Endothelial cell of umbilical vein (primary cell): ENCODE data around the gene NLGN1. TPM values are rescaled to one million over a fixed set of nuclear protein-coding genes. Genes with fewer than 3 reads are reported as not detected.

Experiments used
- BruUV-seq: library from RNA; stranded (reverse); fragments of 400-500 nt; replicated peaks from 2 replicates; lab custom pipeline; 2021; lab: Mats Ljungman, UMichigan
- CTCF ChIA-PET: fragments of 300-600, 350-600 bp; sonication (Branson Sonifier 250); formaldehyde crosslinking; loops from one replicate; lab custom pipeline; 2021; ENCODE audit warnings: antibody characterized with exemption, inconsistent platforms; lab: Charles Lee
- POLR2A ChIA-PET: fragments of 300-600, 350-600 bp; sonication (Branson Sonifier 250); formaldehyde crosslinking; loops from one replicate; lab custom pipeline; 2021; ENCODE audit warnings: antibody characterized with exemption, inconsistent platforms; lab: Charles Lee
- DNase-seq: peaks from one replicate; pipeline ENCODE4 v3.0.0-alpha.2; 2011; ENCODE audit warnings: low read depth, low spot score
- FAIRE-seq: peaks from 2 replicates; lab custom pipeline; 2011; peaks lifted over from hg19 to GRCh38; lab: Jason Lieb, UNC
- H2AFZ ChIP-seq: 2 replicates; pipeline ENCODE4 v1.6.0; 2012; ENCODE audit warnings: low read depth, low read length, control low read depth, inconsistent platforms
- H3K27ac ChIP-seq: 2 replicates; pipeline ENCODE4 v1.5.1; 2011; ENCODE audit warnings: low read depth, mild to moderate bottlenecking, control low read depth, low read length, moderate library complexity; ENCODE audit not compliant: insufficient read depth
- H3K27me3 ChIP-seq, 2 experiments: 2 replicates each; pipeline versions ENCODE4 v1.6.0 to v1.6.1; 2011; ENCODE audit warnings: low read length in 2 of 2, mixed read lengths in 1 of 2; ENCODE audit not compliant: control insufficient read depth in 2 of 2, insufficient read depth in 2 of 2
- H3K36me3 ChIP-seq, 2 experiments: 2 replicates in 1 of 2; 3 replicates in 1 of 2; pipeline ENCODE4 v1.5.1; 2011; ENCODE audit warnings: low read length in 2 of 2, mild to moderate bottlenecking in 1 of 2, moderate library complexity in 1 of 2; ENCODE audit not compliant: control insufficient read depth in 2 of 2, insufficient read depth in 2 of 2; ENCODE audit errors: extremely low read depth in 1 of 2
- H3K4me1 ChIP-seq: 3 replicates; pipeline ENCODE4 v1.5.1; 2011; ENCODE audit warnings: mild to moderate bottlenecking, low read length; ENCODE audit not compliant: control insufficient read depth, insufficient read depth; ENCODE audit errors: extremely low read depth
- H3K4me2 ChIP-seq: 2 replicates; pipeline ENCODE4 v1.6.1; 2011; ENCODE audit warnings: low read length, control low read depth, mixed read lengths; ENCODE audit not compliant: insufficient read depth
- H3K4me3 ChIP-seq, 3 experiments: fragments of 200-600 bp in 1 of 3; sonication (generic), shearing (Covaris generic) in 1 of 3; replicated peaks in 1 of 3; 2 replicates each; pipeline ENCODE4 v1.5.1; 2011 to 2016; ENCODE audit warnings: control low read depth in 3 of 3, low read length in 3 of 3, mild to moderate bottlenecking in 2 of 3, inconsistent platforms in 1 of 3, low read depth in 1 of 3, moderate library complexity in 1 of 3; ENCODE audit not compliant: insufficient read depth in 1 of 3
- H3K79me2 ChIP-seq: 2 replicates; pipeline ENCODE4 v1.6.0; 2012; ENCODE audit warnings: low read length, inconsistent platforms; ENCODE audit not compliant: control insufficient read depth, insufficient read depth
- H3K9ac ChIP-seq: replicated peaks from 2 replicates; pipeline ENCODE3; 2011; ENCODE audit warnings: low read length, control low read depth; ENCODE audit not compliant: insufficient read depth; ENCODE audit errors: extremely low read depth
- H3K9me1 ChIP-seq: replicated peaks from 3 replicates; pipeline ENCODE4 v1.6.0; 2011; ENCODE audit warnings: mild to moderate bottlenecking, low read length; ENCODE audit not compliant: control insufficient read depth, insufficient read depth; ENCODE audit errors: extremely low read depth
- H3K9me3 ChIP-seq: replicated peaks from 2 replicates; pipeline ENCODE4 v1.5.1; 2012; ENCODE audit warnings: low read length, inconsistent platforms; ENCODE audit not compliant: control insufficient read depth, insufficient read depth
- H4K20me1 ChIP-seq: replicated peaks from 2 replicates; pipeline ENCODE3; 2011; ENCODE audit warnings: mild to moderate bottlenecking, low read length; ENCODE audit not compliant: control insufficient read depth, insufficient read depth; ENCODE audit errors: extremely low read depth
- CTCF ChIP-seq, 2 donors: IDR thresholded peaks; 1 replicate in 1 of 2; 2 replicates in 1 of 2; pipeline ENCODE4 v1.5.1; 2011; ENCODE audit warnings: low read length in 2 of 2, mild to moderate bottlenecking in 2 of 2, moderate library complexity in 2 of 2, control low read depth in 1 of 2, inconsistent platforms in 1 of 2, low read depth in 1 of 2; ENCODE audit not compliant: insufficient read depth in 1 of 2; ENCODE audit errors: extremely low read depth in 1 of 2
- EZH2 ChIP-seq: IDR thresholded peaks from 2 replicates; pipeline ENCODE4 v1.6.1; 2012; ENCODE audit warnings: borderline replicate concordance, low read depth, mild to moderate bottlenecking, moderate library complexity, low read length, inconsistent platforms; ENCODE audit not compliant: severe bottlenecking
- FOS ChIP-seq: IDR thresholded peaks from 2 replicates; pipeline ENCODE4 v1.6.1; 2011; ENCODE audit warnings: mild to moderate bottlenecking, low read length, moderate library complexity, borderline replicate concordance; ENCODE audit not compliant: insufficient read depth
- GATA2 ChIP-seq: IDR thresholded peaks from 2 replicates; pipeline ENCODE4 v1.7.0; 2011; ENCODE audit warnings: low read depth, mild to moderate bottlenecking, moderate library complexity, mixed read lengths, low read length; ENCODE audit not compliant: insufficient read length, insufficient read depth
- JUN ChIP-seq: IDR thresholded peaks from 2 replicates; pipeline ENCODE4 v1.6.1; 2011; ENCODE audit warnings: borderline replicate concordance, low read depth; ENCODE audit not compliant: insufficient read length, insufficient read depth
- MYC ChIP-seq: IDR thresholded peaks from one replicate; pipeline ENCODE4 v1.6.1; 2011; ENCODE audit warnings: mild to moderate bottlenecking, low read depth, low read length
- POLR2A ChIP-seq: IDR thresholded peaks from 2 replicates; pipeline ENCODE4 v1.6.1; 2012; ENCODE audit warnings: low read depth, mild to moderate bottlenecking, control low read depth, low read length
- POLR2AphosphoS5 ChIP-seq: IDR thresholded peaks from 2 replicates; pipeline ENCODE4 v1.6.1; 2012; ENCODE audit warnings: low read depth, mild to moderate bottlenecking, control low read depth, low read length, moderate library complexity; ENCODE audit not compliant: insufficient read depth
- dilution Hi-C: fragments of 300-500 bp; cut with MboI; formaldehyde crosslinking; loops from one replicate; pipeline ENCODE4 v1.15.0; 2019; ENCODE audit warnings: low sequenced_read_pairs; ENCODE audit not compliant: extremely low pct_ligation_motif_present
- intact Hi-C: fragments of 100-400 bp; cut with micrococcal nuclease; formaldehyde crosslinking; loops from one replicate; pipeline ENCODE4 v1.10.0; 2022
- polyA plus RNA-seq, 4 experiments: library from polyadenylated mRNA; depleted of rRNA in 3 of 4; stranded (reverse) in 3 of 4; unstranded in 1 of 4; fragments of >200 nt; gene quantifications; 2 replicates each; pipeline versions ENCODE4 v1.2.1 to v1.2.3, GENCODE V29; 2011 to 2012; ENCODE audit warnings: missing spikeins in 1 of 4
- total RNA-seq: library from RNA; stranded (reverse); gene quantifications from 2 replicates; pipeline ENCODE4 v1.2.3, GENCODE V29; 2021
- TF ChIP-seq, protein P1 (sequence below): IDR thresholded peaks from 2 replicates; pipeline ENCODE4 v1.6.1; 2011; ENCODE audit not compliant: insufficient read depth, insufficient read length

Gene NLGN1
- total and polyA plus RNA-seq, 2 donors (not counting 3 experiments of a cell fraction or from before 2014, with no cell fraction given): 7.9 to 16.3 TPM

GRCh38 chr3:173583496-173583895 is 186.0 kb downstream of the NLGN1 start:
- no peak overlapping the region for H3K27ac ChIP-seq
- no peaks in the 10 kb centered on the region for H4K20me1 ChIP-seq
- peaks cover 5% of the 10 kb centered on the region for H3K4me1 ChIP-seq
- H3K4me2 ChIP-seq: no peak overlapping the region
- H3K9me3 ChIP-seq: no peaks in the 10 kb centered on the region
- intact Hi-C loops: loop anchor here (10.0 kb wide), 3 partner anchors 511 to 1041 kb away; no protein-coding TSS in a partner anchor
- no TSS peak for BruUV-seq
- DNase-seq (peak; percentile 4), FAIRE-seq (no peak)
- dilution Hi-C loops: no loop called here
- TF ChIP-seq CTCF (IDR thresholded peaks at IDR 0.05; ENCODE audit: extremely low read depth in 1 of 2, insufficient read depth in 1 of 2, low read depth in 1 of 2, low read length in 2 of 2) (no peak), GATA2 (no peak), EZH2 (no peak), JUN (no peak), POLR2AphosphoS5 (no peak), MYC (no peak), POLR2A (no peak), FOS (no peak)
- TF ChIP-seq, protein P1, sequence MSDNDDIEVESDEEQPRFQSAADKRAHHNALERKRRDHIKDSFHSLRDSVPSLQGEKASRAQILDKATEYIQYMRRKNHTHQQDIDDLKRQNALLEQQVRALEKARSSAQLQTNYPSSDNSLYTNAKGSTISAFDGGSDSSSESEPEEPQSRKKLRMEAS: no peak
- CTCF ChIA-PET: interaction anchor here (0.6 to 1.1 kb wide), 7 partner anchors 13 to 420 kb away, joined by 3 to 9 read pairs (median 3); no protein-coding TSS in a partner anchor
- no peaks in the 10 kb centered on the region for H3K36me3 ChIP-seq
- no peak overlapping the region for H3K4me3 ChIP-seq
- H2AFZ ChIP-seq: no peak overlapping the region
- H3K27me3 ChIP-seq: no peaks in the 10 kb centered on the region
- peaks cover 13% of the 10 kb centered on the region for H3K79me2 ChIP-seq
- H3K9me1 ChIP-seq: no peaks in the 10 kb centered on the region
- POLR2A ChIA-PET: no interaction called here
- H3K9ac ChIP-seq: no peak overlapping the region
